SK-N-SH treated with all-trans-retinoic acid at 6 μM for 48 hours (cell line): ENCODE data around the gene OXCT2.

Source experiments
- ATAC-seq: fragments of 200-7000 bp; cut with Tn5 transposase; 3 replicates; pipeline ENCODE4 v1.9.1; 2020; ENCODE audit warnings: mild to moderate bottlenecking, moderate library complexity
- ARNTL ChIP-seq: fragments of 450-650 bp; formaldehyde crosslinking; IDR thresholded peaks from 2 replicates; pipeline ENCODE4 v1.5.0; 2020; ENCODE audit warnings: low read depth, mild to moderate bottlenecking, moderate library complexity, borderline replicate concordance
- BACH2 ChIP-seq: fragments of 250-450 bp; sonication (Bioruptor Pico); IDR thresholded peaks from 2 replicates; pipeline ENCODE4 v1.9.0; 2021; ENCODE audit warnings: mild to moderate bottlenecking, borderline replicate concordance
- CSDC2 ChIP-seq: fragments of 250-450 bp; sonication (Bioruptor Pico); IDR thresholded peaks from 2 replicates; pipeline ENCODE4 v1.5.0; 2020; ENCODE audit warnings: mild to moderate bottlenecking, moderate library complexity
- ESRRG ChIP-seq: fragments of 250-450 bp; sonication (Bioruptor Pico); IDR thresholded peaks from 2 replicates; pipeline ENCODE4 v1.6.1; 2021; ENCODE audit warnings: mild to moderate bottlenecking
- GLIS3 ChIP-seq: fragments of 250-450 bp; sonication (Bioruptor Pico); IDR thresholded peaks from 2 replicates; pipeline ENCODE4 v1.5.0; 2020; ENCODE audit warnings: mild to moderate bottlenecking, moderate library complexity
- OSR1 ChIP-seq: fragments of 250-450 bp; sonication (Bioruptor Pico); IDR thresholded peaks from 2 replicates; pipeline ENCODE4 v1.8.0; 2022; ENCODE audit warnings: moderate library complexity, mild to moderate bottlenecking, inconsistent platforms
- PPARA ChIP-seq: fragments of 250-450 bp; sonication (Bioruptor Pico); IDR thresholded peaks from 2 replicates; pipeline ENCODE4 v1.5.0; 2020; ENCODE audit warnings: mild to moderate bottlenecking, borderline replicate concordance
- RARB ChIP-seq: fragments of 250-450 bp; sonication (Bioruptor Pico); IDR thresholded peaks from 2 replicates; pipeline ENCODE4 v1.8.0; 2021; ENCODE audit warnings: mild to moderate bottlenecking, moderate library complexity
- SNAI2 ChIP-seq: fragments of 250-450 bp; sonication (Bioruptor Pico); IDR thresholded peaks from 2 replicates; pipeline ENCODE4 v1.5.0; 2020; ENCODE audit warnings: mild to moderate bottlenecking, moderate library complexity
- TCF4 ChIP-seq: fragments of 250-450 bp; sonication (Bioruptor Pico); IDR thresholded peaks from 2 replicates; pipeline ENCODE4 v1.8.0; 2021; ENCODE audit warnings: mild to moderate bottlenecking, moderate library complexity, borderline replicate concordance
- TOX ChIP-seq: fragments of 250-450 bp; sonication (Bioruptor Pico); IDR thresholded peaks from 2 replicates; pipeline ENCODE4 v1.8.0; 2021; ENCODE audit warnings: mild to moderate bottlenecking, moderate library complexity, borderline replicate concordance
- ZC3H10 ChIP-seq: fragments of 250-450 bp; sonication (Bioruptor Pico); IDR thresholded peaks from 2 replicates; pipeline ENCODE4 v1.5.1; 2021; ENCODE audit warnings: mild to moderate bottlenecking, moderate library complexity
- ZFP3 ChIP-seq: fragments of 250-450 bp; sonication (Bioruptor Pico); IDR thresholded peaks from 2 replicates; pipeline ENCODE4 v1.5.0; 2020; ENCODE audit warnings: mild to moderate bottlenecking, moderate library complexity
- ZFP30 ChIP-seq: fragments of 450-650 bp; formaldehyde crosslinking; IDR thresholded peaks from 2 replicates; pipeline ENCODE4 v1.5.0; 2022; ENCODE audit warnings: mild to moderate bottlenecking, moderate library complexity
- ZNF70 ChIP-seq: fragments of 450-650 bp; formaldehyde crosslinking; IDR thresholded peaks from 2 replicates; pipeline ENCODE4 v1.5.0; 2020; ENCODE audit warnings: mild to moderate bottlenecking, moderate library complexity
- TF ChIP-seq, protein P1 (sequence below): fragments of 250-450 bp; sonication (Bioruptor Pico); IDR thresholded peaks from 2 replicates; pipeline ENCODE4 v1.8.0; 2021; ENCODE audit warnings: low read depth, mild to moderate bottlenecking, moderate library complexity, borderline replicate concordance
- TF ChIP-seq, protein P2 (sequence below): fragments of 250-450 bp; sonication (Bioruptor Pico); IDR thresholded peaks from 2 replicates; pipeline ENCODE4 v1.8.0; 2020; ENCODE audit warnings: mild to moderate bottlenecking, moderate library complexity, borderline replicate concordance
- TF ChIP-seq, protein P3 (sequence below): fragments of 250-450 bp; sonication (Bioruptor Pico); IDR thresholded peaks from 2 replicates; pipeline ENCODE4 v1.5.1; 2021; ENCODE audit warnings: mild to moderate bottlenecking, moderate library complexity
- TF ChIP-seq, protein P4 (sequence below): fragments of 250-450 bp; sonication (Bioruptor Pico); IDR thresholded peaks from 2 replicates; pipeline ENCODE4 v1.5.1; 2020; ENCODE audit warnings: low read depth, mild to moderate bottlenecking, moderate library complexity
- TF ChIP-seq, protein P5 (sequence below): fragments of 250-450 bp; sonication (Bioruptor Pico); IDR thresholded peaks from 2 replicates; pipeline ENCODE4 v1.5.0; 2020; ENCODE audit warnings: mild to moderate bottlenecking, moderate library complexity

The OXCT2 gene

DNA sequence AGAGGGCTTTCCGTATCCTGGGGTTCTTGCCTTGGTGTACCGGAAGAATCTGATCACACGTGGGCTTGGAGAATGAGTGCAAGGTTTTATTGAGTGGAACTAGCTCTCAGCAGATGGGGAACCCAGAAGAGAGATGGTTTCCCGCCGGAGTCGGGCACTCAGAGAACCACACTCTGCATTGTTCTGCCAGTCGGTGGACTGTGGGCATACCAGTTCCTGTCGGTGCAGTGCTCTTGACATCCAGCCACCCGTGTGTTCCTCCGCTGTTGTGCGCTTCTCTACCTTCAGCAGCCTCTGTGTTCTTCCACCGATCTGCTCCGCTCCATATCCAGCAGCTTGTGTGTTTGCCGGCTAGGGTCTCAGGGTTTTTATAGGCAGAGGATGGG, 43.2 kb downstream of the OXCT2 start:
- TF ChIP-seq SNAI2 (CRISPR knock-in tag) (no peak), GLIS3 (CRISPR knock-in tag) (no peak), TOX (CRISPR knock-in tag) (no peak), ZC3H10 (CRISPR knock-in tag) (no peak), ZFP30 (no peak), CSDC2 (CRISPR knock-in tag) (no peak), ESRRG (CRISPR knock-in tag) (no peak)
- TF ChIP-seq, protein P1, sequence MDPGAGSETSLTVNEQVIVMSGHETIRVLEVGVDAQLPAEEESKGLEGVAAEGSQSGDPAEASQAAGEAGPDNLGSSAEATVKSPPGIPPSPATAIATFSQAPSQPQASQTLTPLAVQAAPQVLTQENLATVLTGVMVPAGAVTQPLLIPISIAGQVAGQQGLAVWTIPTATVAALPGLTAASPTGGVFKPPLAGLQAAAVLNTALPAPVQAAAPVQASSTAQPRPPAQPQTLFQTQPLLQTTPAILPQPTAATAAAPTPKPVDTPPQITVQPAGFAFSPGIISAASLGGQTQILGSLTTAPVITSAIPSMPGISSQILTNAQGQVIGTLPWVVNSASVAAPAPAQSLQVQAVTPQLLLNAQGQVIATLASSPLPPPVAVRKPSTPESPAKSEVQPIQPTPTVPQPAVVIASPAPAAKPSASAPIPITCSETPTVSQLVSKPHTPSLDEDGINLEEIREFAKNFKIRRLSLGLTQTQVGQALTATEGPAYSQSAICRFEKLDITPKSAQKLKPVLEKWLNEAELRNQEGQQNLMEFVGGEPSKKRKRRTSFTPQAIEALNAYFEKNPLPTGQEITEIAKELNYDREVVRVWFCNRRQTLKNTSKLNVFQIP = no peak
- TF ChIP-seq, protein P2, sequence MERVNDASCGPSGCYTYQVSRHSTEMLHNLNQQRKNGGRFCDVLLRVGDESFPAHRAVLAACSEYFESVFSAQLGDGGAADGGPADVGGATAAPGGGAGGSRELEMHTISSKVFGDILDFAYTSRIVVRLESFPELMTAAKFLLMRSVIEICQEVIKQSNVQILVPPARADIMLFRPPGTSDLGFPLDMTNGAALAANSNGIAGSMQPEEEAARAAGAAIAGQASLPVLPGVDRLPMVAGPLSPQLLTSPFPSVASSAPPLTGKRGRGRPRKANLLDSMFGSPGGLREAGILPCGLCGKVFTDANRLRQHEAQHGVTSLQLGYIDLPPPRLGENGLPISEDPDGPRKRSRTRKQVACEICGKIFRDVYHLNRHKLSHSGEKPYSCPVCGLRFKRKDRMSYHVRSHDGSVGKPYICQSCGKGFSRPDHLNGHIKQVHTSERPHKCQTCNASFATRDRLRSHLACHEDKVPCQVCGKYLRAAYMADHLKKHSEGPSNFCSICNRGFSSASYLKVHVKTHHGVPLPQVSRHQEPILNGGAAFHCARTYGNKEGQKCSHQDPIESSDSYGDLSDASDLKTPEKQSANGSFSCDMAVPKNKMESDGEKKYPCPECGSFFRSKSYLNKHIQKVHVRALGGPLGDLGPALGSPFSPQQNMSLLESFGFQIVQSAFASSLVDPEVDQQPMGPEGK (CRISPR knock-in tag) = no peak
- ATAC-seq = no peak

DNA sequence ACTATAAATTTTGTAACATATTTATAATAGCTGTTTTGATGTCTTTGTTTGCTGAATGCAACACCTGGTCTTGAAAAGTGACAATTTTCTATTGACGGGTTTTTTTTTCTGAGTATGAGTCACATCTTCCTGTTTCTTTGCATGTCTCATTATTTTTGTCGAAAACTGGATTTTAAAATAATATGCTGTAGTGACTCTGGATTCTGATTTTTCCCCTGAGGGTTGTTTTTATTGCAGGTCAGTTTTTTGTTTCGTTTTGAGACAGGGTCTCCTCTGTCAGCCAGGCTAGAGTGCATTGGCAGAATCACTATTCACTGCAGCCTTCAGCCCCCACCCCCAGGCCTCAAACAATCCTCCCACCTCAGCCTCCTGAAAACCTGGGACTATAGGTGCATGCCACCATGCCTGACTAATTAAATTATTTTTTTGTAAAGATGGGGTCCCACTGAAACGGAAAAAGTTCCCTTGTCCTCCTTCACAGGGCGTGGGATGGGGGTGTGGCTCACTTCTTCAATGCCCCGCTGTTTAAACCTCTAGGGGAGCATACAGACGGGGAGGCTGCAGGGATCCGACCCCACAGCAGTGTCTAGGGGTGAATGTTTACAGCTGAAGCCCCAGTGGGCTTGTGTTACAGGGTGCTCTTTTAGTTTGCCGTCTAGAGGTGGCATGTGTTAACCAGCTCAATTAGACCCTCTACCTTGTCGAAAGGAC, 43.8 kb downstream of the OXCT2 start:
- no peak for ATAC-seq
- TF ChIP-seq, protein P3, sequence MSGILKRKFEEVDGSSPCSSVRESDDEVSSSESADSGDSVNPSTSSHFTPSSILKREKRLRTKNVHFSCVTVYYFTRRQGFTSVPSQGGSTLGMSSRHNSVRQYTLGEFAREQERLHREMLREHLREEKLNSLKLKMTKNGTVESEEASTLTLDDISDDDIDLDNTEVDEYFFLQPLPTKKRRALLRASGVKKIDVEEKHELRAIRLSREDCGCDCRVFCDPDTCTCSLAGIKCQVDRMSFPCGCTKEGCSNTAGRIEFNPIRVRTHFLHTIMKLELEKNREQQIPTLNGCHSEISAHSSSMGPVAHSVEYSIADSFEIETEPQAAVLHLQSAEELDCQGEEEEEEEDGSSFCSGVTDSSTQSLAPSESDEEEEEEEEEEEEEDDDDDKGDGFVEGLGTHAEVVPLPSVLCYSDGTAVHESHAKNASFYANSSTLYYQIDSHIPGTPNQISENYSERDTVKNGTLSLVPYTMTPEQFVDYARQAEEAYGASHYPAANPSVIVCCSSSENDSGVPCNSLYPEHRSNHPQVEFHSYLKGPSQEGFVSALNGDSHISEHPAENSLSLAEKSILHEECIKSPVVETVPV (CRISPR knock-in tag) = no peak
- TF ChIP-seq ZNF70 (CRISPR knock-in tag) (no peak), TCF4 (no peak), ARNTL (CRISPR knock-in tag) (no peak), BACH2 (CRISPR knock-in tag) (no peak), ZC3H10 (CRISPR knock-in tag) (no peak), ZFP3 (CRISPR knock-in tag) (no peak), PPARA (CRISPR knock-in tag) (no peak), GLIS3 (CRISPR knock-in tag) (no peak), ZFP30 (no peak), OSR1 (CRISPR knock-in tag) (no peak)
- TF ChIP-seq, protein P2 (CRISPR knock-in tag) = no peak
- TF ChIP-seq, protein P4, sequence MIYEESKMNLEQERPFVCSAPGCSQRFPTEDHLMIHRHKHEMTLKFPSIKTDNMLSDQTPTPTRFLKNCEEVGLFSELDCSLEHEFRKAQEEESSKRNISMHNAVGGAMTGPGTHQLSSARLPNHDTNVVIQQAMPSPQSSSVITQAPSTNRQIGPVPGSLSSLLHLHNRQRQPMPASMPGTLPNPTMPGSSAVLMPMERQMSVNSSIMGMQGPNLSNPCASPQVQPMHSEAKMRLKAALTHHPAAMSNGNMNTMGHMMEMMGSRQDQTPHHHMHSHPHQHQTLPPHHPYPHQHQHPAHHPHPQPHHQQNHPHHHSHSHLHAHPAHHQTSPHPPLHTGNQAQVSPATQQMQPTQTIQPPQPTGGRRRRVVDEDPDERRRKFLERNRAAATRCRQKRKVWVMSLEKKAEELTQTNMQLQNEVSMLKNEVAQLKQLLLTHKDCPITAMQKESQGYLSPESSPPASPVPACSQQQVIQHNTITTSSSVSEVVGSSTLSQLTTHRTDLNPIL = no peak
- TF ChIP-seq, protein P5, sequence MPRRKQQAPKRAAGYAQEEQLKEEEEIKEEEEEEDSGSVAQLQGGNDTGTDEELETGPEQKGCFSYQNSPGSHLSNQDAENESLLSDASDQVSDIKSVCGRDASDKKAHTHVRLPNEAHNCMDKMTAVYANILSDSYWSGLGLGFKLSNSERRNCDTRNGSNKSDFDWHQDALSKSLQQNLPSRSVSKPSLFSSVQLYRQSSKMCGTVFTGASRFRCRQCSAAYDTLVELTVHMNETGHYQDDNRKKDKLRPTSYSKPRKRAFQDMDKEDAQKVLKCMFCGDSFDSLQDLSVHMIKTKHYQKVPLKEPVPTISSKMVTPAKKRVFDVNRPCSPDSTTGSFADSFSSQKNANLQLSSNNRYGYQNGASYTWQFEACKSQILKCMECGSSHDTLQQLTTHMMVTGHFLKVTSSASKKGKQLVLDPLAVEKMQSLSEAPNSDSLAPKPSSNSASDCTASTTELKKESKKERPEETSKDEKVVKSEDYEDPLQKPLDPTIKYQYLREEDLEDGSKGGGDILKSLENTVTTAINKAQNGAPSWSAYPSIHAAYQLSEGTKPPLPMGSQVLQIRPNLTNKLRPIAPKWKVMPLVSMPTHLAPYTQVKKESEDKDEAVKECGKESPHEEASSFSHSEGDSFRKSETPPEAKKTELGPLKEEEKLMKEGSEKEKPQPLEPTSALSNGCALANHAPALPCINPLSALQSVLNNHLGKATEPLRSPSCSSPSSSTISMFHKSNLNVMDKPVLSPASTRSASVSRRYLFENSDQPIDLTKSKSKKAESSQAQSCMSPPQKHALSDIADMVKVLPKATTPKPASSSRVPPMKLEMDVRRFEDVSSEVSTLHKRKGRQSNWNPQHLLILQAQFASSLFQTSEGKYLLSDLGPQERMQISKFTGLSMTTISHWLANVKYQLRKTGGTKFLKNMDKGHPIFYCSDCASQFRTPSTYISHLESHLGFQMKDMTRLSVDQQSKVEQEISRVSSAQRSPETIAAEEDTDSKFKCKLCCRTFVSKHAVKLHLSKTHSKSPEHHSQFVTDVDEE (CRISPR knock-in tag) = no peak

DNA sequence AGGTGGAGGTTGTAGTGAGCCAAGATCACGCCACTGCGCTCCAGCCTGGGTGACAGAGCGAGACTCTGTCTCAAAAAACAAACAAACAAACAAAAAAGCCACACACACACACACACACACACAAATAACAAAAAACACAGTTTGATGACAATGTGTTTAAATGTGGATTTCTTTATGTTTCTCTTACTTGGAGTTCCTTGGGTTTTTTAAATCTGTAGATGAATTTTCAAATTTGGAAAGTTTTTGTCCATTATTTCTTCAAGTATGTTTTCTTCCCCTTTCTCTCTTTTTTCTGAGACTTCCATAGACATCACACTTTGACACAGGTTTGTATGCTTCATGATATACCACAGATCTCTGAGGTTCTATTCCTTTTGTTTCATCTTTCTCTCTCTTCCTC, 44.5 kb downstream of the OXCT2 start:
- ATAC-seq = no peak

More for the DNA sequence above, 44.5 kb downstream of the OXCT2 start:
- no peak for TF ChIP-seq RARB (CRISPR knock-in tag)
- TF ChIP-seq, protein P2 (CRISPR knock-in tag) = no peak
